NCI-H1930 (cell line): Measurements from ENCODE around the gene TRIM15.
"Not testable (repeated sequence)": the region's sequence is repeated elsewhere in the genome, so short reads cannot be mapped to it uniquely, and the experiment has no call there.

ENCODE experiments used
- DNase-seq, 2 experiments: peaks; one replicate each; lab custom pipeline; 2025; lab: John Stamatoyannopoulos, UW

The TRIM15 gene

DNA sequence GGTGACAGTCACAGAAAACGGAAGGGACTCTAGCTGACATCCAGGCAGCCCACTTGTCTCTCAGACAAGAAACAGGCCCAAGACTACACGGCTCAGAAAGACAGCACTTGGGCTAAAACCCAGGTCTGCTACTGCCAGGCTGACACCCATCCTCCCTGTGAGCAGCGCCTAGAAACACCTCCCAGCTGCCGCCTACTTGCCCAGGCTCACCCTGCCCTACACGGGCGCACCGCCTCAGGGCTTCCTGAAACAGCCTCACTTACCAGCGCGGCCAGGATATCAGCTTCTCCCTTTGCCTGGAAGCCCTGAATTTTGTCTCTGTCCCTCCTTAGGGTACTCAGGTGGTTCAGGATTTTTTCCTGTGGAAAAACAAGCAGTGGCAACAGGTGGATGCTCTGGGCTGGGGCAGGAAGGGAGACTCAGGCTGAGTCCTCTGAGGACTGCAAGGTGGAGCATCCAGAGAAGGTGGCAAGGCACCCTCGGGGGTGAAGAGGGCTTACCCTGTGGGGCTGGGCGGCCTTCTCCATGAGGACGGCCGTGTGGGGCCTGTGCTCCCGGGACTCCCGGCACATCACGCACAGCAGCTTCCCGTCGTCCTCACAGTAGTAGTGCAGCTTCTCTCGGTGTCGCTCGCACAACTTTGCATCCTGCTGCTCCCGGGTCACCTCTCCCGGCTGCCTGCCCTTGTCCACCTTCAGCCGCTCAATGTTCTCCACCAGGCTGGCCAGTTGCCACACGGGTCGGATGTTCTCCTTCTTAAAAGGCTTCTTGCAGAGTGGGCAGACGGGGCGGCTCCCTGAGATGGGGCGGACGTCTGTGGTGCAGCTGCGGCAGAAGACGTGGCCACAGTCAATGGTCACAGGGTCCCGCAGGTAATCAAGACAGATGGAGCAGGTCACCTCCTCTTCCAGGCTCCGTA is 35.1 kb downstream of the TRIM15 start:
- no peak for DNase-seq

DNA sequence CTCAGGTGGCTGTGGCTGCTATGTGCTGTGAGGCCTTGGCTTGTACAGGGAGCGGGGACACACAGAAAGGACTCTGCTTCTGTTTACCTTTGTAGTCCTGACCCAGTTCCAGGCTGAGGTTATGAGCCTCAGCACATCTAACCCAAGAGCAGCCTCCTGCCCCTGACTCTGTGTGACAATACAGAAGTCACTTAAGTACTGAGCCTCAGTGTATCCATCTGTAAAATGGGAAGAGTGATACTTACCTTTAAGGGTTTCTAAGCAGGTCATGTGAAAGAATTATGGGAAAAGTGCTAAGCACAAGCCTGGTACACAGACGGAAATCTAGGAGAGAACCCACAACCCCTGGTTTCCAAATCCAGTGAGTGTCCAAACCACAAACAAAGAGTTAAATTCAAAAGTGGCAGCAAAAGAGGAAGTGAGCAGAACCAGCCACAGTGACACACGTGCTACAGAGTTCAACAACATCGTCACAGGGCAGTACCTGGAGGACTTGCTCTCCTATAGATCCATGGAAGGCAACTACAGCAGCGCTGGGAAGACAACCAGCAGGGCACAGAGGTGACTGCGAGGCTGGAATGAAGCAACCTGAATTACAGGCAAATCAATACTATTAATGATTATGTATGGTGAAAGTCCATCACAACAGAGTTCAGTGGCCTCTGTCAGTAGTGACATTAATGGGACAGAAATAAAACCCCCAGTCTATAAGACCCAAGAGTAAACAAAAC is 37.4 kb downstream of the TRIM15 start:
- no peak for DNase-seq

DNA sequence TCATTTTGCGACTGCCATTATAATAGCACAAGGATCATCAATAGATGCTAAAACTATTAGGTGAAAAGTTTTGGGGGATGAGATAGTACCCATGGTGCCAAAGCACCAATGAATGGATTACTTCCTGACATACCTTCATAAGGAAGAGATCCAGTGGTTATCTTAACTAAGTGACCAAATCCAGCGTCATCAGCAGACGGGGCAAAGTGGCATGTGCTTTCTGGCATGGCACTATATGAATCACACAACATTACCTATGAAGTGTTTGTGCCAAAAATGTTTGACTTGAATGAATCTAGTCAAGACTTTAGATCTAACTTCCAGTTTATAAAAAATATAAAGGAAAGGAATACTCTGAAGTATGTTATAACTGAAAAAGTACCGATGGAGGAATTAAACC is 39.0 kb downstream of the TRIM15 start:
- DNase-seq, result no peak

DNA sequence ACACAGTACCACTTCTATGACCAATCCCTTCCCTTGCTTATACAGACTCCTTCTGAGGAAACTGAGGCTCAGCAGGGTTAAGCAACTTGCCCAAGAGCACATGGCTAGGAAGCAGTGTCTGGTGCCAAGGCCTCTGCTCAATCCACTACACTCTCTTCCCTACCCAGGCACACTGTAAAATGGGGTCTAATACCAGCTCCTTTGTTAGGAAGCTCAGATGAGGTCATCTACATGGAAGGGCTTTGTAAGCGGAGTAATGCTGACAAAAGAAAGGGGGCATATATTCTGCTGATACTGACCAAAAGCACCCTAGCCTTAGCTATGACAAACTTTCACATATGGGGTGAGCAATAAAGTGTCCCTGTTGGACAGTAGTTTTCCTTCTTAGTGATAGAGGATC is 40.8 kb downstream of the TRIM15 start:
- DNase-seq, result no peak

DNA sequence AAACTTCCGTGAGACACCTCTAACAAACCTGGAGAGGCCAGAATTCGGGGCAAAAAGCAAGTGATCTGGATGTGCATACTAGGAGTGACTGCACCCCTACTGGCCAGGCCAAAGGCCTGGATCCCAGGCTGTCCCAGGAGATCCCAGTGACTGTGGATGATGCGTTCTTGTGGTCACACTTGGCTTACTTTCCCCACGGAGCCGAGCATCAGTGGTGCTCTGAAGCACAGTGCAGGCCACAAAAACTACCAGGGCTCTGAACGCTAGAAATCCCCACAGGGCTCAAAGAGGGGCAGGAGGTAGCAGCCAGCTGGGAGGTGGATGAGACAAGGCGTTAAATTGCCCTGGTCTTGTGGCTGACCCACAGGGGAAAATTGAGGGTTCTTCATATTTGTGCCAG is 42.8 kb downstream of the TRIM15 start:
- no peak for DNase-seq

DNA sequence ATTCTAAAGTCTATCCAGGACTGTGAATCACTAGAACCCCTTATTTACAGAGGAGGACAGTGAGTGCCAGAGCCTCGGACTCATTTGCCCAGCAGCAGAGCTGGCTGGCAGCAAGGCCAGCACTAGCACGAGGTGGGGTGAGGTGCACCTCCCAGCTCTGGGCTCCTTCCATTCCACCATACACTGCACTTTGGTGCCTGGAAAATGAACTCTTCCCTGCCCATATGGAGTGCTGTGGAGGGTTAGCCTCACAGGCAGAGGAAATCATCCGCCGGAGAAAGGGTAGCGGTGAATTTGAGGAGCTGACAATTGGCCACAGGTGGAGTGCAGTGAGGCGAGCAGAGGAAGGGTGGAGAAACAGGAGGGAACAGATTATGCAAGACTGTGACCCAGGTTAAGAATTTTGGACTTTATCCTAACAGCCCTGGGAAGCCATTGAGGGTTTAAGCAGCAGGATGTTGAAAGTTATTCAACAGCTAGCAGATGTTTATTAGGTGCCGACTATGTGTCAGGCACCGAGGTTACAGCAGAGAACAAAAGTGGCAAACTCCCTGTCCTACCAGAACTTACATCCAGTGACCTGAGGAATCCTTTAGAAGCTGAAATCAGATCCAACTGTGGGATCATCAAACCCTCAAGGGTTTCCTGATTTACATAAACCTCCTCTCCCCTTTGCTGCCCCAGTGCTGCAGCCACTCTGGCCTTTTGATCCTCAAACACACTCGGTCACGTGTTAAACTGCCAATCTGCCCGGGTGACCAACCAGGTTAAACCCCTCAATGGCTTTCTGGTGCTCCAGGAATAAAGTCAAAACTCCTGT is 43.7 kb downstream of the TRIM15 start:
- no peak for DNase-seq

DNA sequence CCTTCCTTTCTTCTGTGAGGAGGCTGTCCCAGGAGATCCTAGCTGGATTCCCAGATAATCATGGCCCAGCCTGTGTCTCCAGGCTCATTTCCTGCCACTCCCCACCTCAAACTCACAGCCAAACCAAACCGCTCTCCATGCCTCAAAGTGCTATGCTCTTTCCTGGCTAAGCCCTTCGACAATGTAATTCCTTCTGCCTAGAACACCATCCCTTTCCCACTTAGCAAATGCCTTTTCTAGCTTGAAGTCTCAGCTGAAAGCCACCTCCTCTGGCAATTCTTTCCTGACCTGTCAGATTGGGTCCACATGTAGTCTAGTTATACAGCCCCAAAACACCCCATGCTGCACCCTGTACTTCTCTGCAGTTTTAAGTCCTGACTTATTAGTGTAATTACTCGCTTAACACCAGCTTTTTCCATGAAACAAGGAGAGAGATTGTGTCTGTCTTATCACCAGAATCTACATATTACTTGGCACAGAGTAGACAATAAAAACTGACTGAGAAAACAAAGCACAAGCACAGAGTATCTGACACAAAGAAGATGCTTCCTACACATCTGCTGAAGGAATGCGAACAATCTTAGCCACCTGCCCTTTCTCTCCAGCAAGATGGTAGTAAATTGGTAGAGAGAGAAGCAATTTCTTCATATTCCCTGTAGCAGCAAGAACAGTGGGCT is 44.4 kb downstream of the TRIM15 start:
- no peak for DNase-seq

DNA sequence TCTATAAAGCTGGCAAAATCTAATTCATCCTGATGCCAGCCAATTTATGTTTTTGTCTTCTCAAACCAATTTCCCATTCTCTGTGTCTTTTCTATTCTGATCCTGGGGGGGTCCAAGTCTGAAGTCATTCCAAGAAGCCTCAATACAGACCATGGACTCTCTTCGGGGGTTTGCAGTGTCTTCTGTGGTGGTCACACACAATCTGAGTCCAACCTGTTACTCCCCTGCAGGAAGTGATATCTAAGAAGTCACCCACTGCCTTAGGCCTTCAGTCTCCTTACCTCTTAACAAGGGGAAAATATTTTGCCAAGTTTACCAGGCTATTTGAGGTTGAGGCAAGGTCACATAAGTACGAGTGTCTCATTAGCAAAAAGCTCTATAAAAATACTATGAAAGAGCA is 48.0 kb downstream of the TRIM15 start:
- DNase-seq, result no peak

DNA sequence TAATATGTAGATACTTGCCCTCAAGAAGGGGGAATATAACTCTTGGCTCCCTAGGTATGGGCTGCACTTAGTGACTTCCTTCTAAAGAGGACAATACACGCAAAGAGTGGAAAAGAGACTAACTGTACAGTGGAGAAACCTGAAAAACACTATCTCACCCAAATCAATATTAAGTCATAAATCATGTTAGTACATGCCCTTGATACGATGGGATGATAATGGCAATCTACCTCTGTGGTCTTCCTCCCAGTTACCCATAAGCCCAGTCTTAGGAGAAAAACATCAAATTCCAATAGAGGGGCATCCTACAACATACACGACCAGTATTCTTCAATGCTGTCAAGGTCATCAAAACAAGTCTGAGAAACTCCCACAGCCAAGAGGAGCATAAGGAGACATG is 48.6 kb downstream of the TRIM15 start:
- DNase-seq, result no peak

DNA sequence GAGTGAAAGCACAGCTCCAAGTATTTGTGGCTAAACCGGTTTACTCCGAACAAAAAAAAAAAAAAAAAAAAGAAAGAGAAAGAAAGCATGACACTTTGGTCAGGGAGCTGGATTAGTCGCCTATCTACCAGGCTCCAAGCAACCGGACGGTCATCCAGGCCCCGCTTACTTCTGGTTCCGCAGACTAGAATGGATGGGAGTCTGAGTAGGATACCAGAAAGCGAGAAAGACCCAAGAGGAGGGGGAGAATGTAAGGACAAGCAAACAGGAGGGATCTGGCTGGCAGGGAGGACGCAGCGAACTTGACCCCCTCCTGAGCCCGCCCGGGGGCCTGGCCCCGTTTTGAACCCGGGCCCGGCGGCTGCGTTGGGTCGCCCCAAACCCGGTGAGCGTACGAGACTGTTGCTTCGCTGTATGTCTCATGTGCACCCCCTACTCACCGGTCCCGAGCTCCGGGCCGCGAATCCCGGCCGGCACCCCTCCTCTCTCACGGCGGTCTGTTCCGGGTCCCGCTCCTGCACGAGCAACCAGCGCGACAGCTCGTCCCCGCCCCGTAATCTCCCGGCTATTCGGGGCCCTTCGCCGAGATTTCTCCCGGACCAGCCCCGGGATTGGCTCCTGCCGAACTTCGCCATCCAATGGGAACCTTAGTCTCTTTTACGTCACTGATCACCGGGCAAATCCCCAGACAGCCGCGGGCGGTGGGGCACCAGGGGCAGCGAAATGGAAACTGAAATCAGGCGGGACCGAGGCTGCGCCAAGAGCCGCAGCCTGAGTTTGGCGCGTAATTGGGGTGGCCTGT is 49.7 kb downstream of the TRIM15 start, which contains the start of gene TRIM26:
TRIM26 (minus strand) TSS at position 542 of the 802 bp plus-strand sequence. CDS start 14,303 bp downstream, outside the sequence.
- peak; percentile 93 to 96 for DNase-seq

DNA sequence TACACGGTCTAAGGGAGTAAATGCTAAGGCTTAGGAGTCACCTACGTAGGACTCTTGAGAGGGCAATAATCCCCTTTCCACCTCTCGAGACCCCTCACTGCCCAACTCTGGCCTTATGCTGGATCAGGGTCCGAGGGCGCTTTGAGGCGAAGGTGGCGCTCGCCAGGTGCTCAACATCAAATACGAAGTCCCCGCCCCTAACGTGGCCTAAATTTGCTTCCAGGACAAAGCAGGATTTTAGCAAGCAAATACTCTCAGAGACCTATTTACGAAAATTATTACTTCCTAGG is 50.3 kb downstream of the TRIM15 start:
- no peak for DNase-seq

DNA sequence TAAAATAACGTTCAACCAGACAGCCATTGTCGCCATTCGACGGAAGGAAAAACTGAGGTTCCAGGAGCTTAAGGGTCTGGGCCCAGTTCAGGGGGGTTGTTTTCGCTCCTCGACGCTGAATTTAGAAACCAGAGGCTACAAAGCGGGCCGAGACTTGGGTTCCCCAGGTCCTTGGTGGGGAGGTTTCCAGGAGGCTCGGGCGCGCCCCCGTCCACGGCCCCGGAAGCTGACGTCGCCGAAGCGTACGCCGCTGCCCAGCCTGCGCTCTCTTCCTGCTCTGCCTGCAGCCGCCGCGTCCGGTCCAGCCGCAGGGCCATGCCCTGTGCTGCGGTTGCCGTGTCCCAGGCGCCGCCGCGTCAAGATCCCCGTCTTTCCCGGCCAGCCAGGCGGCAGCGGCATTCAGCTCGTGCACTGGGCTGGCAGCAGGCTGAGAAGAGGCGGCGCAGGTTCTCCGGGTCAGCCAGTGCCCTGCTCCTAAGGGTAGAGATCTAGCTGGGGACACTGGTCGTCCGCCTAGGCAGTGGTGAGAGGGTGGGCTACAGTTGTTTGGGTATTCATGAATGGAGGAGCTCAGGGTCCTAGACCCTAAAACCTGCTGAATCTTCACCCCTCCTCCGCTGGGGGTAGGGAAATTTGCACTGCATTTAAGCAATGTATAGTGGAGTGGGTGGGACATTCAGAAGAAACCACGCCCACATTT is 50.8 kb downstream of the TRIM15 start:
- DNase-seq, result peak; percentile 29 to 62

DNA sequence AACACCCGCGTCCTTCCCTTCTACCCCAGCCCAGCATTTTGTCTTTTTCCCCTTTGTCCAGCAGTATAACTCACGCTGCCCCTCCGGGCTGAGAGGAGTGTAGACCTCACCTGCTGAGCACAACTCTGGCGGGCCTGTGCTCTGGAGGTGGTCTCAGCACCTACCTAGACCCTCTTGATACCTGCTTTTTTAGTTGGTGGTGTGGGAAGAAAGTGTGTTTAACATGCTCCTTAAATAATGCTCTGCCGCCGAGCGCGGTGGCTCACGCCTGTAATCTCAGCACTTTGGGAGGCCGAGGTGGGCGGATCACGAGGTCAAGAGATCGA is 51.3 kb downstream of the TRIM15 start:
- DNase-seq, result no peak

DNA sequence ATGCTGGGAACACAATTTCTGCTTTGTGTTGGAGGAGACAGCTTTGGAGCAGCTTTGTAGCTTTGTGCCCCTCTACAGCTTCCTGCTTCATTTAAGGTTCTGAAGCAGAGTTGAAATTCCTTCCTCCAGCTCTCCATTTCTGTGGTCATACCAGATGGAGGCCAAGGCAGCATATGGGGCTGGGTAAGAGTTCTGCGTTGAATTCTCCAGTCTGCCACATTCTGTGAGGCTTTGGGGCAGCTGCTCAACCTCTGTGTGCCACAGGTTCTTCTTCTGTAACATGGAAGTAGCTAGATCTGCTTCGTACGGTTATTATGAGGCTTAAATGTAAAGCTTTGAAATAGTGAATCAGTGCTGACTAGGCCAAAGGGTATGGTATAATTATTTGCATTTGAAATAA is 52.8 kb downstream of the TRIM15 start:
- DNase-seq, result no peak

DNA sequence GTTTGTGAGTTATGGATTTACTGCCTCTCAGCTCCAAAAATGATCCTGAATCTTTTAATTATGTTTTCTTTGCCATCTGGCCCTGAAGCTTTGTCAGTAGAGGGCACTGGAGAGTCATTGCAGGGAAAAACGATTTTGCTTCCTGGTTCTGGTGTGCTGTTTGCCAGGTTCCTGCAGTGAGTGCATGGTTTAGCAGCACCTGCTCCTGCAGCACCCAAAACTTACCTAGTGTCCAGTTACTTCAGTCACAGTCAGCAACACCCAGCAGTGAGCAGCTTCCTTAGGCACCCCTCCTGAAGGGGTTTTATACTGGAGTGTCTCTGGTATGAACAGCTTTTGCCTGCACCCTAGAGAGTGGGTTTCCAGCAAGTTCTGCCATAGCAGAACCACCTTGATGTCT is 55.9 kb downstream of the TRIM15 start:
- peak in 1 of 2 experiments; percentile 17 for DNase-seq

DNA sequence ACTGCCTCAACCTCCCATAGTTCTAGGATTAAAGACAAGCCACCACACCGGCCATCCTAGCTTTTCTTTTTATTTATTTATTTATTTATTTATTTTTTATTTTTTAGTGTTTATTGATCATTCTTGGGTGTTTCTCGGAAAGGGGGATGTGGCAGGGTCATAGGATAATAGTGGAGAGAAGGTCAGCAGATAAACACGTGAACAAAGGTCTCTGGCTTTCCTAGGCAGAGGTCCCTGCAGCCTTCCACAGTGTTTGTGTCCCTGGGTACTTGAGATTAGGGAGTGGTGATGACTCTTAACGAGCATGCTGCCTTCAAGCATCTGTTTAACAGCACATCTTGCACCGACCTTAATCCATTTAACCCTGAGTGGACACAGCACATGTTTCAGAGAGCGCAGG is 58.0 kb downstream of the TRIM15 start:
- DNase-seq, result not testable (repeated sequence)

DNA sequence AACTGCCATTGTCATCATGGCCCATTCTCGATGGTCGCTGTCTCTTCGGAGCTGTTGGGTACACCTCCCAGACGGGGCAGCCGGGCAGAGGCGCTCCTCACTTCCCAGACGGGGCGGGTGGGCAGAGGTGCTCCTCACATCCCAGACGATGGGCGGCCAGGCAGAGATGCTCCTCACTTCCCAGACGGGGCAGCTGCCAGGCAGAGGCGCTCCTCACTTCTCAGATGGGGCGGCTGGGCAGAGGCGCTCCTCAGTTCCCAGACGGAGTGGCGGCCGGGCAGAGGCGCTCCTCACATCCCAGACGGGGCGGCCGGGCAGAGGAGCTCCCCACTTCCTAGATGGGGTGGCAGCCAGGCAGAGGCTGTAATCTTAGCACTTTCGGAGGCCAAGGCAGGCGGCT is 58.6 kb downstream of the TRIM15 start:
- not testable (repeated sequence) for DNase-seq
